Measurements from ENCODE around the gene CDS2.

DNA sequence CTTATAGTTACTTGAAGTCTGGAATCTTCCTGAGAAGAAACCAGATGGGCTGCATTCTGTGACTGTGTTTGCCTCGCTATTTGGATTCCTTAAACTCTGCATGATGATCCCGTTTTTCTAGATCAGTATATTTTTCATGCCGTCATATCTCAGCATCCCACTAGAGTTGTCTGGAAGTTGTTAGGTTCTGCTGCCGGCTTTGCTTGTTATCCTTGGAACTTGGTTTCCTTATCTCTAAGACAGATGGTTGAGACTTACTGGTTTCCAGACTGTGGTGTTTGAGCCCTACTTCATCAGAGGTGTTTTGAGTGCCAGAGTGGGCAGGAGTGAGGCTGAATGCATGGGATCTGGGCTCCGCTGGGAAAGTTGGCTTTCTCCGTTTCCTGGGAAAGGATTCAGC is 50.3 kb downstream of the CDS2 start:
- TF ChIP-seq RELA (CRISPR knock-in tag; IDR thresholded peaks at IDR 0.05; ENCODE audit: borderline replicate concordance) (no peak), JUN (CRISPR knock-in tag; IDR thresholded peaks at IDR 0.05) (no peak), SP1 (CRISPR knock-in tag; conservative IDR thresholded peaks at IDR 0.05) (no peak), FOXP1 (CRISPR knock-in tag; IDR thresholded peaks at IDR 0.05; ENCODE audit: borderline replicate concordance) (no peak), ZNF138 (CRISPR knock-in tag; conservative IDR thresholded peaks at IDR 0.05) (no peak)
- TF ChIP-seq, protein P1, sequence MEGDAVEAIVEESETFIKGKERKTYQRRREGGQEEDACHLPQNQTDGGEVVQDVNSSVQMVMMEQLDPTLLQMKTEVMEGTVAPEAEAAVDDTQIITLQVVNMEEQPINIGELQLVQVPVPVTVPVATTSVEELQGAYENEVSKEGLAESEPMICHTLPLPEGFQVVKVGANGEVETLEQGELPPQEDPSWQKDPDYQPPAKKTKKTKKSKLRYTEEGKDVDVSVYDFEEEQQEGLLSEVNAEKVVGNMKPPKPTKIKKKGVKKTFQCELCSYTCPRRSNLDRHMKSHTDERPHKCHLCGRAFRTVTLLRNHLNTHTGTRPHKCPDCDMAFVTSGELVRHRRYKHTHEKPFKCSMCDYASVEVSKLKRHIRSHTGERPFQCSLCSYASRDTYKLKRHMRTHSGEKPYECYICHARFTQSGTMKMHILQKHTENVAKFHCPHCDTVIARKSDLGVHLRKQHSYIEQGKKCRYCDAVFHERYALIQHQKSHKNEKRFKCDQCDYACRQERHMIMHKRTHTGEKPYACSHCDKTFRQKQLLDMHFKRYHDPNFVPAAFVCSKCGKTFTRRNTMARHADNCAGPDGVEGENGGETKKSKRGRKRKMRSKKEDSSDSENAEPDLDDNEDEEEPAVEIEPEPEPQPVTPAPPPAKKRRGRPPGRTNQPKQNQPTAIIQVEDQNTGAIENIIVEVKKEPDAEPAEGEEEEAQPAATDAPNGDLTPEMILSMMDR (IDR thresholded peaks at IDR 0.05): no peak
- TF ChIP-seq, protein P2, sequence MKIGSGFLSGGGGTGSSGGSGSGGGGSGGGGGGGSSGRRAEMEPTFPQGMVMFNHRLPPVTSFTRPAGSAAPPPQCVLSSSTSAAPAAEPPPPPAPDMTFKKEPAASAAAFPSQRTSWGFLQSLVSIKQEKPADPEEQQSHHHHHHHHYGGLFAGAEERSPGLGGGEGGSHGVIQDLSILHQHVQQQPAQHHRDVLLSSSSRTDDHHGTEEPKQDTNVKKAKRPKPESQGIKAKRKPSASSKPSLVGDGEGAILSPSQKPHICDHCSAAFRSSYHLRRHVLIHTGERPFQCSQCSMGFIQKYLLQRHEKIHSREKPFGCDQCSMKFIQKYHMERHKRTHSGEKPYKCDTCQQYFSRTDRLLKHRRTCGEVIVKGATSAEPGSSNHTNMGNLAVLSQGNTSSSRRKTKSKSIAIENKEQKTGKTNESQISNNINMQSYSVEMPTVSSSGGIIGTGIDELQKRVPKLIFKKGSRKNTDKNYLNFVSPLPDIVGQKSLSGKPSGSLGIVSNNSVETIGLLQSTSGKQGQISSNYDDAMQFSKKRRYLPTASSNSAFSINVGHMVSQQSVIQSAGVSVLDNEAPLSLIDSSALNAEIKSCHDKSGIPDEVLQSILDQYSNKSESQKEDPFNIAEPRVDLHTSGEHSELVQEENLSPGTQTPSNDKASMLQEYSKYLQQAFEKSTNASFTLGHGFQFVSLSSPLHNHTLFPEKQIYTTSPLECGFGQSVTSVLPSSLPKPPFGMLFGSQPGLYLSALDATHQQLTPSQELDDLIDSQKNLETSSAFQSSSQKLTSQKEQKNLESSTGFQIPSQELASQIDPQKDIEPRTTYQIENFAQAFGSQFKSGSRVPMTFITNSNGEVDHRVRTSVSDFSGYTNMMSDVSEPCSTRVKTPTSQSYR (CRISPR knock-in tag; IDR thresholded peaks at IDR 0.05): no peak
